GM19438 (cell line): ENCODE results near the gene MUC16.

Experiments used
- ATAC-seq: cut with Tn5 transposase; IDR thresholded peaks from one replicate; pipeline ENCODE4 v1.9.1; 2021; ENCODE audit warnings: low read depth; ENCODE audit not compliant: unreplicated experiment

The MUC16 gene

GRCh38 chr19:9010693-9011092, 484 bp upstream of the MUC16 start:
- ATAC-seq: no peak

GRCh38 chr19:9009431-9009830, 778 bp downstream of the MUC16 start:
- no peak for ATAC-seq

- no peak for ATAC-seq
Observed at GRCh38 chr19:9008667-9009066, 1.5 kb downstream of the MUC16 start.

- ATAC-seq: no peak
Observed at GRCh38 chr19:9000933-9001332, 9.3 kb downstream of the MUC16 start.

- ATAC-seq: no peak
Observed at GRCh38 chr19:8988204-8988603, 22.0 kb downstream of the MUC16 start.

GRCh38 chr19:8986296-8986695, 23.9 kb downstream of the MUC16 start:
- ATAC-seq: no peak

GRCh38 chr19:8973501-8974091, 36.6 kb downstream of the MUC16 start:
- no peak for ATAC-seq

GRCh38 chr19:8965887-8966286, 44.3 kb downstream of the MUC16 start:
- no peak for ATAC-seq
